Measurements from ENCODE around the gene ABAT. TPM values are rescaled to one million over a fixed set of nuclear protein-coding genes. Genes with fewer than 3 reads are reported as not detected.
"Not testable (repeated sequence)": the region's sequence is repeated elsewhere in the genome, so short reads cannot be mapped to it uniquely, and the experiment has no call there.

The ABAT gene
- total RNA-seq, 1 donor from 2014 or later: 21.4 TPM

DNA sequence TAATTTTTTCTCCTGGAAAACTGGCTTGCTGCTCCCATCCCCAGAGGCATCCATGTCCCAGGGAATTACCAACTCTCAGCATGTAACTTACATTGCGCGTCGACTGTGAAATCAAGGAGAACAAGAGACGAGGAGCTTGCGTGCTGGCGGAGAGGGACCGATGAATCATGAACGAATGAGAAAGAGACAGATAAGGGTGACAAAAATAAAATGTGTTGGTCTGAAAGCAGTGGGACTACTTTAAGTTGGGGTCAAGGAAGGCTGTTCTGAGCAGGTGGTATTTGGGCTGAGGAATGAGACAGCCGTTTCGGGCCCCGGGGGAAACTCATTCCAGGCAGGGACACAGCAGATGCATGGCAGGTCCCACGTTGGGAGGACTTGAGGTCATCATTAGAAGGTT, 22.5 kb downstream of the ABAT start:
- Mint-ChIP-seq H3K4me1 (no peaks in the 10 kb centered on the region), H3K36me3 (peaks cover 5% of the 10 kb centered on the region), H3K9me3 (no peaks in the 10 kb centered on the region), H3K27me3 (ENCODE audit: low read depth) (no peaks in the 10 kb centered on the region), H3K4me3 (no peak overlapping the region), H3K27ac (no peak overlapping the region)
- DNase-seq (ENCODE audit: low spot score in 2 of 2, unreplicated experiment in 2 of 2): no peak
- TF ChIP-seq, protein P1, sequence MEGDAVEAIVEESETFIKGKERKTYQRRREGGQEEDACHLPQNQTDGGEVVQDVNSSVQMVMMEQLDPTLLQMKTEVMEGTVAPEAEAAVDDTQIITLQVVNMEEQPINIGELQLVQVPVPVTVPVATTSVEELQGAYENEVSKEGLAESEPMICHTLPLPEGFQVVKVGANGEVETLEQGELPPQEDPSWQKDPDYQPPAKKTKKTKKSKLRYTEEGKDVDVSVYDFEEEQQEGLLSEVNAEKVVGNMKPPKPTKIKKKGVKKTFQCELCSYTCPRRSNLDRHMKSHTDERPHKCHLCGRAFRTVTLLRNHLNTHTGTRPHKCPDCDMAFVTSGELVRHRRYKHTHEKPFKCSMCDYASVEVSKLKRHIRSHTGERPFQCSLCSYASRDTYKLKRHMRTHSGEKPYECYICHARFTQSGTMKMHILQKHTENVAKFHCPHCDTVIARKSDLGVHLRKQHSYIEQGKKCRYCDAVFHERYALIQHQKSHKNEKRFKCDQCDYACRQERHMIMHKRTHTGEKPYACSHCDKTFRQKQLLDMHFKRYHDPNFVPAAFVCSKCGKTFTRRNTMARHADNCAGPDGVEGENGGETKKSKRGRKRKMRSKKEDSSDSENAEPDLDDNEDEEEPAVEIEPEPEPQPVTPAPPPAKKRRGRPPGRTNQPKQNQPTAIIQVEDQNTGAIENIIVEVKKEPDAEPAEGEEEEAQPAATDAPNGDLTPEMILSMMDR (IDR thresholded peaks at IDR 0.05; ENCODE audit: unreplicated experiment): no peak

DNA sequence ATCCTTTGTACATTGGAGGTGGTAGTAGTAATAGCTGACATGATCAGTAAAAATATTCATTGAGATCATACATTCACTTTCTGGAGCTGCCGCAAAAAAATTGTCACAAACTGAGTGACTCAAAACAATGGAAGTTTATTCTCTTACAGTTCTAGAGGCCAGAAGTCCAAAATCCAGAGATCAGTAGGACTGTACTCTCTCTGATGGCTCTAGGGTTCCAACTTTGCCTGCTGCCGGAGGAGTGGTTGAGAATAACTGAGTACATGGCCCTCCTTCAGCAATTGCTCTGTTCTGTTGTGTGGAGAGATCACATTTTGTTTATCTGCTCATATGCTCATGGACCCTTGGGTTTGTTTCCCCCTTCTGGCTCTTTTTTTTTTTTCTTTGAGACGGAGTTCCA, 23.5 kb downstream of the ABAT start:
- Mint-ChIP-seq H3K4me1 (no peaks in the 10 kb centered on the region), H3K4me3 (no peak overlapping the region), H3K9me3 (no peaks in the 10 kb centered on the region), H3K36me3 (peaks cover 5% of the 10 kb centered on the region), H3K27me3 (ENCODE audit: low read depth) (no peaks in the 10 kb centered on the region), H3K27ac (no peak overlapping the region)
- no peak for DNase-seq (ENCODE audit: low spot score in 2 of 2, unreplicated experiment in 2 of 2)
- TF ChIP-seq, protein P1 (IDR thresholded peaks at IDR 0.05; ENCODE audit: unreplicated experiment): no peak

DNA sequence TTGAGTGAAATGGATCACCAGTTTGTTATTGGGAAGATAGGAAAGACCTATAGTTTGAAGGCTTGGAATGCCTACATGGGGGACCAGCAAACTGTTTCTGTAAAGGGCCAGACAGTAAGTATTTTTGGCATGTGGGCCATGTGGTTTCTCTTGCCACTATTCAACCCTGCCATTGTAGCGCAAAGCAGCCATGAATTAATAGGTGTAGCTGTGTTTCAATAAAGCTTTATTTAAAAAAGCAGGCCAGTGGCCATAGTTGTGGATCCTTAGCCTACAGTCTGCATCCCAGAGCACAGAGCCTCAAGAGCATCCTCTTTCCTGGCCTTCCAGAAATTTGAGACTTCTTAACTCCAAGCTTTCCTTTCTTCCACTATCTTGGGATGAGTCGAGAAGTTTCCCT, 29.3 kb downstream of the ABAT start:
- no peaks in the 10 kb centered on the region for H3K9me3 Mint-ChIP-seq

DNA sequence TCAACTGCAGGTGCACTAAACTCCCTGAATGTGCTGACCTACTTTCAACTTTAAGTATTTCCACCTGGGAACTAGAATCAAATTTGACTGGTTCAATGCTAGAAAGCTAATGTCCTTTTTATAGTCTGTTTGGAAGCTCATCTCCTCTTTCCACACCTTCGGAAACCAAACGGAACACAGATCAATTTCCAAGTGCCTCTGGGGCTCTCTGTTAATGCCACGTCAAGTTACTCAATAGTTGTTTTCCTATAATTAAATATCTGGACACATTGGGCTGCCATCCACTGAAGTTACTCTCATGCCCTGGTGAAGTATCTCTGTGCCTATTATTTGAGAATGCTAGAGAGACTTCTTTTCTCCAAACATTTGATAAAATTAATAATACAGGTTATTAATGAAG, 29.7 kb downstream of the ABAT start:
- Mint-ChIP-seq H3K4me1 (no peaks in the 10 kb centered on the region), H3K4me3 (no peak overlapping the region), H3K36me3 (peaks cover 1% of the 10 kb centered on the region), H3K9me3 (no peaks in the 10 kb centered on the region), H3K27ac (no peak overlapping the region), H3K27me3 (ENCODE audit: low read depth) (no peaks in the 10 kb centered on the region)
- no peak for DNase-seq (ENCODE audit: low spot score in 2 of 2, unreplicated experiment in 2 of 2)
- TF ChIP-seq, protein P1 (IDR thresholded peaks at IDR 0.05; ENCODE audit: unreplicated experiment): no peak

More for the DNA sequence above, 29.3 kb downstream of the ABAT start:
- Mint-ChIP-seq H3K27me3 (ENCODE audit: low read depth) (no peaks in the 10 kb centered on the region), H3K4me3 (no peak overlapping the region), H3K27ac (no peak overlapping the region), H3K36me3 (peaks cover 4% of the 10 kb centered on the region), H3K4me1 (no peaks in the 10 kb centered on the region)
- TF ChIP-seq, protein P1 (IDR thresholded peaks at IDR 0.05; ENCODE audit: unreplicated experiment): no peak
- DNase-seq (ENCODE audit: low spot score in 2 of 2, unreplicated experiment in 2 of 2): no peak

DNA sequence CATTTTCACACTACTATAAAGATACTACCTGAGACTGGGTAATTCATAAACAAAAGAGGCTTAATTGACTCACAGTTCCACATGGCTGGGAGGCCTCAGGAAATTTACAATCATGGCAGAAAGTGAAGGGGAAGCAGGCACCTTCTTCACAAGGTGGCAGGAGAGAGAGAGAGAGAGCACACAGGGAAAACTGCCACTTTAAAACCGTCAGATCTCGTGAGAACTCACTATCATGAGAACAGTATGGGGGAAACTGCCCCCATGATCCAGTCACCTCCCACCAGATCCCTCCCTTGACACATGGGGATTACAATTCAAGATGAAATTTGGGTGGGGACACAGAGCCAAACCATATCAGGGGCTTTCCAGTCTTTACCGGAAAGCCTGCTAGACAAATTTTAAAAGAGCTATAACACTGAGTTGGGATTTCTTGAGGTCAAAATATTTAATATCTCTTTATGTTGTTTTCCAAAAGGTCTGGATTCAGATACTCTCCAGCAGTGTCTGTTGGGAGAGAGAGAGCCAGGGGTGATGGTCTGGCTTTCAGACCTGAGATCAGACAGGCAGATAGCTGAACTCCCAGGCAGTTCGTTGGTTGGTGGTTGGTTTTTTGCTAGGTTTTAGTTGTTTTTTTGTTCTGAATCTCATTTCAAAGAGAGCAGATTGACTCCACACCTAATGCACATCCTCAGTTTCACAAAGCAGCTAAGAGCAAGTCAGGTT, 30.8 kb downstream of the ABAT start:
- H3K36me3 Mint-ChIP-seq; H3K4me3 Mint-ChIP-seq; H3K4me1 Mint-ChIP-seq; H3K27me3 Mint-ChIP-seq (ENCODE audit: low read depth); H3K9me3 Mint-ChIP-seq; H3K27ac Mint-ChIP-seq; DNase-seq (ENCODE audit: low spot score in 2 of 2, unreplicated experiment in 2 of 2): not testable (repeated sequence)

DNA sequence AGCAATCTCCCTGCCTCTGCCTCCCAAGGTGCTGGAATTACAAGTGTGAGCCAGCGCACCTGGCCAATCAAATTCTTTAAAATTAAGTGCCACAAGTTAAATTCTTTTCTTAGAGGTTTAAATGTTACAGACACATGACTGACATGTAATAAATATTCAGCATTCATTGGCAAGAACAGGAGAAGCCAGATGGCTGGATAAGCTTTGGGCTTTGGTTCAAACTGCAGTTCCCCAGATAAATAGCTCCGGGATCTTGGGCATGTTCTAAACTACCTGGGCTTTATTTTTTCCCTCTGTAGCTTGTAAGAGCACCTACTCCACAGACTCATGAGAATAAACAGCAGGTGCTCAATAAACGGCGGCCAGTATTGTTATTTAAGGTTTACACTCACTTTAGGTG, 34.1 kb downstream of the ABAT start:
- Mint-ChIP-seq H3K27me3 (ENCODE audit: low read depth) (no peaks in the 10 kb centered on the region), H3K4me1 (peaks cover 10% of the 10 kb centered on the region), H3K4me3 (no peak overlapping the region), H3K36me3 (no peaks in the 10 kb centered on the region), H3K27ac (no peak overlapping the region), H3K9me3 (no peaks in the 10 kb centered on the region)
- TF ChIP-seq, protein P1 (IDR thresholded peaks at IDR 0.05; ENCODE audit: unreplicated experiment): no peak
- DNase-seq (ENCODE audit: low spot score in 2 of 2, unreplicated experiment in 2 of 2): no peak
